ENCODE results near the gene SLC1A4.
A peak's percentile ranks its signal among the peaks of the same experiment; 100 is the strongest.
"Not testable (repeated sequence)": the region's sequence is repeated elsewhere in the genome, so short reads cannot be mapped to it uniquely, and the experiment has no call there.

SLC1A4 gene

DNA sequence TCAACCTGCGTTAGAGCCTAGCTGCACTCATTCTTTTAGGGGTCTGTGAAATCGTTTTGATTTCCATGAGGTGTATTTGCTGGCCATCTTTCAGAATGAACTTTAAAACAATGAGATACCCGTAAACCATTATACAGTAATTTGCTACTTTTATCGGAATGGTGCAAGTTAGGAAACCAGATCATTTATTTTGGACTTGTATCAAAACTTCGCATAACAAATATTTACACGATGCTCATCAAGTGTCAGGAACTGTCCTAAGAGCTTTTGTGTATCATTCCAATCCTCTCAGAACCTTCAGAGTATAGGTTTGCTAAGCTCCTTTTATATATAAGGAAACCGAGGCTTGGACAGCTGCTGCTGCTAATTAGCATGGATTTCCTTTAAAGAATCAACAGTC lies 22.4 kb upstream of the SLC1A4 start:
- no peak overlapping the region for H4K8ac ChIP-seq (ENCODE audit: low read length)
- 91% methylated on average over 7 of the region's 7 CpGs for WGBS

DNA sequence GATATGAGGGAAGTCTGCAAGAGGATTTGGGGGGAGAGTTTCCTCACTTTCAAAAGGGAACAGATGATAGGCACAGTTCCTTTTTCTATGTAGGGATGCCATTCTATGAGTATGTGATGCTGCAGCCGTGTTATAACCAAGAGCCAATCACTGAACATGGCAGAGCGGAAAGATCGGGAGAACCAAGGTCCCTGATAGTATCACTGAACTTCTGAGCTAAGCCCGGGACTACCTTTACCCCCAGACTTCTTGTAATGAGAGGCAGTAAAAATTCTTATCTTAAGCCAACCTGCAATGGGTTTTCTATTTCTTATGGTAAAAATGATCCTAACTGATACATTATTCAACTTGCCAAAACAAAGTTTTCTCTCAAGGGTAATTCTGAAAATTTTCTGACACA lies 21.6 kb upstream of the SLC1A4 start:
- Histone ChIP-seq H3K23ac (ENCODE audit: low read length in 2 of 2) (no peak overlapping the region), H3K27me3 (ENCODE audit: control insufficient read depth in 1 of 2, insufficient read depth in 1 of 2, low read length in 2 of 2) (peaks cover 0 to 3% of the 10 kb centered on the region in 2 experiments), H3K14ac (ENCODE audit: low read length in 2 of 2) (no peak overlapping the region), H3K4me3 (ENCODE audit: insufficient read depth in 1 of 2, low read depth in 1 of 2, low read length in 2 of 2) (no peak overlapping the region), H2BK120ac (ENCODE audit: low read depth, low read length) (no peak overlapping the region), H3K18ac (ENCODE audit: low read depth in 1 of 2, low read length in 2 of 2) (no peak overlapping the region), H3K36me3 (ENCODE audit: control insufficient read depth in 1 of 2, insufficient read depth in 2 of 2, low read depth in 1 of 2, low read length in 2 of 2) (no peaks in the 10 kb centered on the region), H2BK5ac (ENCODE audit: low read depth, low read length, poor library complexity, severe bottlenecking) (no peak overlapping the region), H3K4ac (ENCODE audit: low read depth in 1 of 2, low read length in 2 of 2) (no peak overlapping the region), H2AK5ac (ENCODE audit: low read length, severe bottlenecking) (no peak overlapping the region), H3K9me3 (ENCODE audit: control insufficient read depth, low read length) (no peaks in the 10 kb centered on the region), H2BK15ac (ENCODE audit: low read depth, poor library complexity, severe bottlenecking) (no peak overlapping the region), H3K4me2 (ENCODE audit: low read length, poor library complexity, severe bottlenecking) (no peak overlapping the region), H3K79me1 (replicated peaks; ENCODE audit: low read length, poor library complexity, severe bottlenecking) (no peaks in the 10 kb centered on the region), H3K4me1 (ENCODE audit: control insufficient read depth, insufficient read depth, low read depth, low read length) (no peaks in the 10 kb centered on the region), H2BK12ac (ENCODE audit: low read length in 2 of 2) (no peak overlapping the region), H2AFZ (ENCODE audit: low read depth, low read length) (no peak overlapping the region), H3K27ac (ENCODE audit: low read length, poor library complexity, severe bottlenecking) (no peak overlapping the region), H3K9ac (ENCODE audit: low read length) (no peak overlapping the region), H4K91ac (ENCODE audit: low read length) (no peak overlapping the region), H4K8ac (ENCODE audit: low read length) (no peak overlapping the region)
- 94% methylated on average over 3 of the region's 4 CpGs for WGBS
- no peak for DNase-seq

More for the DNA sequence above, 22.4 kb upstream of the SLC1A4 start:
- Histone ChIP-seq H2BK12ac (ENCODE audit: low read length in 2 of 2) (no peak overlapping the region), H3K4ac (ENCODE audit: low read depth in 1 of 2, low read length in 2 of 2) (no peak overlapping the region), H3K18ac (ENCODE audit: low read depth in 1 of 2, low read length in 2 of 2) (no peak overlapping the region), H3K27ac (ENCODE audit: low read length, poor library complexity, severe bottlenecking) (no peak overlapping the region), H4K91ac (ENCODE audit: low read length) (no peak overlapping the region), H3K23ac (ENCODE audit: low read length in 2 of 2) (no peak overlapping the region), H3K79me1 (replicated peaks; ENCODE audit: low read length, poor library complexity, severe bottlenecking) (no peaks in the 10 kb centered on the region), H3K9me3 (ENCODE audit: control insufficient read depth, low read length) (no peaks in the 10 kb centered on the region), H3K36me3 (ENCODE audit: control insufficient read depth in 1 of 2, insufficient read depth in 2 of 2, low read depth in 1 of 2, low read length in 2 of 2) (no peaks in the 10 kb centered on the region), H3K27me3 (ENCODE audit: control insufficient read depth in 1 of 2, insufficient read depth in 1 of 2, low read length in 2 of 2) (peaks cover 0 to 3% of the 10 kb centered on the region in 2 experiments), H2AFZ (ENCODE audit: low read depth, low read length) (no peak overlapping the region), H2BK15ac (ENCODE audit: low read depth, poor library complexity, severe bottlenecking) (no peak overlapping the region), H2BK120ac (ENCODE audit: low read depth, low read length) (no peak overlapping the region), H2BK5ac (ENCODE audit: low read depth, low read length, poor library complexity, severe bottlenecking) (no peak overlapping the region), H3K14ac (ENCODE audit: low read length in 2 of 2) (no peak overlapping the region), H3K4me1 (ENCODE audit: control insufficient read depth, insufficient read depth, low read depth, low read length) (no peaks in the 10 kb centered on the region), H2AK5ac (ENCODE audit: low read length, severe bottlenecking) (no peak overlapping the region), H3K4me2 (ENCODE audit: low read length, poor library complexity, severe bottlenecking) (no peak overlapping the region), H3K4me3 (ENCODE audit: insufficient read depth in 1 of 2, low read depth in 1 of 2, low read length in 2 of 2) (no peak overlapping the region), H3K9ac (ENCODE audit: low read length) (no peak overlapping the region)
- no peak for DNase-seq

DNA sequence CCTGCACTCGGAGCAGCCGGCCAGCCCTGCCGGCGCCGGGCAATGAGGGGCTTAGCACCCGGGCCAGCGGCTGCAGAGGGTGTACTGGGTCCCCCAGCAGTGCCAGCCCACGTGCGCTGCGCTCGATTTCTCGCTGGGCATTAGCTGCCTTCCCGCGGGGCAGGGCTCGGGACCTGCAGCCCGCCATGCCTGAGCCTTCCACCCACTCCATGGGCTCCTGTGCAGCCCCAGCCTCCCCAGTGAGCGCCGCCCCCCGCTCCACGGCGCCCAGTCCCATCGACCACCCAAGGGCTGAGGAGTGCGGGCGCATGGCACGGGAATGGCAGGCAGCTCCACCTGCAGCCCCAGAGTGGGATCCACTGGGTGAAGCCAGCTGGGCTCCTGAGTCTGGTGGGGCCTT lies 20.1 kb upstream of the SLC1A4 start:
- not testable (repeated sequence) for H3K4me2 ChIP-seq (ENCODE audit: low read length, poor library complexity, severe bottlenecking); H3K4ac ChIP-seq (ENCODE audit: low read depth in 1 of 2, low read length in 2 of 2); H3K14ac ChIP-seq (ENCODE audit: low read length in 2 of 2); H2AK5ac ChIP-seq (ENCODE audit: low read length, severe bottlenecking); H2BK15ac ChIP-seq (ENCODE audit: low read depth, poor library complexity, severe bottlenecking); H3K23ac ChIP-seq (ENCODE audit: low read length in 2 of 2); H2BK5ac ChIP-seq (ENCODE audit: low read depth, low read length, poor library complexity, severe bottlenecking); H3K27ac ChIP-seq (ENCODE audit: low read length, poor library complexity, severe bottlenecking); H3K4me1 ChIP-seq (ENCODE audit: control insufficient read depth, insufficient read depth, low read depth, low read length); H3K9me3 ChIP-seq (ENCODE audit: control insufficient read depth, low read length); DNase-seq; H3K4me3 ChIP-seq (ENCODE audit: insufficient read depth in 1 of 2, low read depth in 1 of 2, low read length in 2 of 2); H2BK12ac ChIP-seq (ENCODE audit: low read length in 2 of 2); H4K8ac ChIP-seq (ENCODE audit: low read length); H3K27me3 ChIP-seq (ENCODE audit: control insufficient read depth in 1 of 2, insufficient read depth in 1 of 2, low read length in 2 of 2); H2BK120ac ChIP-seq (ENCODE audit: low read depth, low read length); H3K9ac ChIP-seq (ENCODE audit: low read length); H2AFZ ChIP-seq (ENCODE audit: low read depth, low read length); H3K18ac ChIP-seq (ENCODE audit: low read depth in 1 of 2, low read length in 2 of 2); H3K79me1 ChIP-seq (replicated peaks; ENCODE audit: low read length, poor library complexity, severe bottlenecking); H4K91ac ChIP-seq (ENCODE audit: low read length); H3K36me3 ChIP-seq (ENCODE audit: control insufficient read depth in 1 of 2, insufficient read depth in 2 of 2, low read depth in 1 of 2, low read length in 2 of 2)
- 95% methylated on average over 25 of the region's 25 CpGs for WGBS

DNA sequence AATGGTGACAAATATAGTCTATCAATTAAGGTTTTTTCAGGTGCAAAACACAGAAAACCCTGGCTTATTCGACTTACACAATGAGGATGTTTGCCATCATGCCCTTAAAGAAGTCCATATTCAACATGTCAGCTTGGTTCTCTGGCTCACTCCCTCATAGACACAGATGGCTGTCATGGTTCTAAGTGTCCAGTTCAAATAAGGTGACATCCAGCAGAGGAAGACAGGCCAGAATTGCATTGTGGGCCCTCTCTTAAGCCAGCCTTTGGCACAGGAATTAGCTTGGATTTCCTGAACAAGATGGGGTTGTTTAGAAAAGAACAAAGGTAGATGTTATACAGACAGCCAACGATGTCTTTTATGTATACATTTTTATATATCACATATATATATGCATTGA lies 18.7 kb upstream of the SLC1A4 start:
- no peak overlapping the region for H3K14ac ChIP-seq (ENCODE audit: low read length in 2 of 2)
- H4K91ac ChIP-seq (ENCODE audit: low read length) = peak overlapping the region; percentile 10
- no peak overlapping the region for H2AK5ac ChIP-seq (ENCODE audit: low read length, severe bottlenecking)
- H2BK120ac ChIP-seq (ENCODE audit: low read depth, low read length) = no peak overlapping the region
- no peaks in the 10 kb centered on the region for H3K9me3 ChIP-seq (ENCODE audit: control insufficient read depth, low read length)
- no peaks in the 10 kb centered on the region for H3K36me3 ChIP-seq (ENCODE audit: control insufficient read depth in 1 of 2, insufficient read depth in 2 of 2, low read depth in 1 of 2, low read length in 2 of 2)
- no peak overlapping the region for H3K9ac ChIP-seq (ENCODE audit: low read length)
- 100% methylated on average over 1 of the region's 2 CpGs for WGBS
- peaks cover 0 to 3% of the 10 kb centered on the region in 2 experiments for H3K27me3 ChIP-seq (ENCODE audit: control insufficient read depth in 1 of 2, insufficient read depth in 1 of 2, low read length in 2 of 2)
- H3K27ac ChIP-seq (ENCODE audit: low read length, poor library complexity, severe bottlenecking) = no peak overlapping the region
- H2BK12ac ChIP-seq (ENCODE audit: low read length in 2 of 2) = no peak overlapping the region
- H3K18ac ChIP-seq (ENCODE audit: low read depth in 1 of 2, low read length in 2 of 2) = no peak overlapping the region
- no peak overlapping the region for H2BK15ac ChIP-seq (ENCODE audit: low read depth, poor library complexity, severe bottlenecking)
- no peak overlapping the region for H3K4me2 ChIP-seq (ENCODE audit: low read length, poor library complexity, severe bottlenecking)
- H3K79me1 ChIP-seq (replicated peaks; ENCODE audit: low read length, poor library complexity, severe bottlenecking) = no peaks in the 10 kb centered on the region
- no peak overlapping the region for H2AFZ ChIP-seq (ENCODE audit: low read depth, low read length)
- no peak overlapping the region for H3K4ac ChIP-seq (ENCODE audit: low read depth in 1 of 2, low read length in 2 of 2)
- H2BK5ac ChIP-seq (ENCODE audit: low read depth, low read length, poor library complexity, severe bottlenecking) = no peak overlapping the region
- no peak for DNase-seq
- H3K4me3 ChIP-seq (ENCODE audit: insufficient read depth in 1 of 2, low read depth in 1 of 2, low read length in 2 of 2) = no peak overlapping the region
- peaks cover 8% of the 10 kb centered on the region for H3K4me1 ChIP-seq (ENCODE audit: control insufficient read depth, insufficient read depth, low read depth, low read length)
- no peak overlapping the region for H4K8ac ChIP-seq (ENCODE audit: low read length)
- H3K23ac ChIP-seq (ENCODE audit: low read length in 2 of 2) = no peak overlapping the region
